Fibroblast of mammary gland (primary cell): Measurements from ENCODE around the gene NDUFA3.
"Not testable (repeated sequence)": the region's sequence is repeated elsewhere in the genome, so short reads cannot be mapped to it uniquely, and the experiment has no call there.

ENCODE experiments used
- DNase-seq: peaks from one replicate; pipeline ENCODE4 v3.0.0-alpha.2; 2010; ENCODE audit warnings: low read depth
- H3K4me3 ChIP-seq: 2 replicates; pipeline ENCODE4 v1.5.1; 2011; ENCODE audit warnings: low read depth, mild to moderate bottlenecking, low read length, moderate library complexity; ENCODE audit not compliant: control insufficient read depth
- TF ChIP-seq, protein P1 (sequence below): conservative IDR thresholded peaks from 2 replicates; pipeline ENCODE4 v1.5.1; 2011; ENCODE audit warnings: low read depth, low read length, inconsistent platforms; ENCODE audit not compliant: control insufficient read depth, insufficient read depth

NDUFA3 gene

DNA sequence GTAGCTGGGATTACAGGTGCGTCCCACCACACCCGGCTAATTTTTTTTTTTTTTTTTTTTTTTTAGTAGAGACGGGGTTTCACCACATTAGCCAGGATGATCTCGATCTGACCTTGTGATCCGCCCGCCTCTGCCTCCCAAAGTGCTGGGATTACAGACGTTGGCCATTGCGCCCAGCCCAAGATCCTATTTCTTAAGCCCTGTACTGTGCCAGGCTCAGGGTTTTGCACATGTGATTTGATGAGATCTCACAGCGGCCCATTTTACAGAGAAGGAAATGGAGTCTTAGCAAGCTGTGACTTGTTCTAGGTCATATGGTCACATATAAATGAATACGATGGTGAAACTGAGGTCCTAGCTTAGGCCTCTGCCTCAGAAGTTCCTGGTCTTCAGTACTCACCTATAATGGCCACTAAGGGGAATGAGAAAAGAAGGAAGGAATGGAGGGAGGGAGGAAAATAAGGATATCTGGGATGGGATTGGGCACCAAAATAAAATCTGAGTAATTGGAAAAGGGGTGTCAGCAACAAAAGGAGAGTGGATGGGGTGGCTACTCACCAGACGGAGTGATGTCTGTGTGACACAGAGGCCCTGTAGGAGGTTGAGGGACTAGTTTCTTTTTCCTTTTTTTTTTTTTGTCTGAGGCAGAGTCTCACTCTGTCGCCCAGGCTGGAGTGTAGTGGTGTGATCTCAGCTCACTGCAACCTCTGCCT lies 3.3 kb upstream of the NDUFA3 start:
- no peak for DNase-seq
- TF ChIP-seq, protein P1, sequence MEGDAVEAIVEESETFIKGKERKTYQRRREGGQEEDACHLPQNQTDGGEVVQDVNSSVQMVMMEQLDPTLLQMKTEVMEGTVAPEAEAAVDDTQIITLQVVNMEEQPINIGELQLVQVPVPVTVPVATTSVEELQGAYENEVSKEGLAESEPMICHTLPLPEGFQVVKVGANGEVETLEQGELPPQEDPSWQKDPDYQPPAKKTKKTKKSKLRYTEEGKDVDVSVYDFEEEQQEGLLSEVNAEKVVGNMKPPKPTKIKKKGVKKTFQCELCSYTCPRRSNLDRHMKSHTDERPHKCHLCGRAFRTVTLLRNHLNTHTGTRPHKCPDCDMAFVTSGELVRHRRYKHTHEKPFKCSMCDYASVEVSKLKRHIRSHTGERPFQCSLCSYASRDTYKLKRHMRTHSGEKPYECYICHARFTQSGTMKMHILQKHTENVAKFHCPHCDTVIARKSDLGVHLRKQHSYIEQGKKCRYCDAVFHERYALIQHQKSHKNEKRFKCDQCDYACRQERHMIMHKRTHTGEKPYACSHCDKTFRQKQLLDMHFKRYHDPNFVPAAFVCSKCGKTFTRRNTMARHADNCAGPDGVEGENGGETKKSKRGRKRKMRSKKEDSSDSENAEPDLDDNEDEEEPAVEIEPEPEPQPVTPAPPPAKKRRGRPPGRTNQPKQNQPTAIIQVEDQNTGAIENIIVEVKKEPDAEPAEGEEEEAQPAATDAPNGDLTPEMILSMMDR: no peak
- H3K4me3 ChIP-seq: no peak overlapping the region

DNA sequence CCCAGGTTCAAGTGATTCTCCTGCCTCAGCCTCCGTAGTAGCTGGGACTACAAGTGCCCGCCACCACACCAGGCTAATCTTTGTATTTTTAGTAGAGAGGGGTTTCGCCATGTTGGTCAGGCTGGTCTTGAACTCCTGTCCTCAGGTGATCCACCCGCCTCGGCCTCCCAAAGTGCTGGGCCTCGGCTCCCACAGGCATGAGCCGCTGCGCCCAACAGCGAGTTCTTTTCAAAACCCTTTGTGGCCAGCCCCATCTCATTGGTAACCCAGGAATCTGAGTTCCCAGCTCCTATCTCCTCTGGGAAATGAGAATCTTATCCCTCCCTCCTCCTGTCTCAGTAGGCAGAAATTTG lies 2.8 kb upstream of the NDUFA3 start:
- not testable (repeated sequence) for H3K4me3 ChIP-seq, DNase-seq

DNA sequence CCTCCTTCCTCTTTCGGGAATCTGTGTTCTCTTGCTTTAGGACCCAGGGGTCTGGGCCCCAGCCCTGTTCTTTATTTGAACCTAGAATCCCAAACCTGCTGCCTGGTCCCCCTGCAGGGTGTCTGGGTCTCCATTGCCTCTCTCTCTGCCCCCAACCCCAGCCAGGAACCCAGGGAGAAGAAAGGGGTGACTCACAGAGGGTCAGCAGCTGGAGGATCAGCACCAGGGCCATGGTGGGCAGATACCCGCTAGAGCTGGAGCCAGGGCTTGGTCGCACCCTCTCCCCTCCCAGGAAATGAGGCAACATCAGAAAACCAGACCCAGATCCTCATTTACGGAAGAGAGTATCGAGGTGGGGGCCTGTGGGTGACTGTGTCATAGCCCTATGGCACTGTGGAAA lies 2.1 kb upstream of the NDUFA3 start, which contains the start of gene OSCAR:
TSS of gene OSCAR (minus strand) at position 243 of the 400 bp plus-strand sequence. CDS start at position 232, 11 bp downstream.
- DNase-seq: no peak
- H3K4me3 ChIP-seq: no peak within 1 kb of the TSS
- TF ChIP-seq, protein P1: no peak

DNA sequence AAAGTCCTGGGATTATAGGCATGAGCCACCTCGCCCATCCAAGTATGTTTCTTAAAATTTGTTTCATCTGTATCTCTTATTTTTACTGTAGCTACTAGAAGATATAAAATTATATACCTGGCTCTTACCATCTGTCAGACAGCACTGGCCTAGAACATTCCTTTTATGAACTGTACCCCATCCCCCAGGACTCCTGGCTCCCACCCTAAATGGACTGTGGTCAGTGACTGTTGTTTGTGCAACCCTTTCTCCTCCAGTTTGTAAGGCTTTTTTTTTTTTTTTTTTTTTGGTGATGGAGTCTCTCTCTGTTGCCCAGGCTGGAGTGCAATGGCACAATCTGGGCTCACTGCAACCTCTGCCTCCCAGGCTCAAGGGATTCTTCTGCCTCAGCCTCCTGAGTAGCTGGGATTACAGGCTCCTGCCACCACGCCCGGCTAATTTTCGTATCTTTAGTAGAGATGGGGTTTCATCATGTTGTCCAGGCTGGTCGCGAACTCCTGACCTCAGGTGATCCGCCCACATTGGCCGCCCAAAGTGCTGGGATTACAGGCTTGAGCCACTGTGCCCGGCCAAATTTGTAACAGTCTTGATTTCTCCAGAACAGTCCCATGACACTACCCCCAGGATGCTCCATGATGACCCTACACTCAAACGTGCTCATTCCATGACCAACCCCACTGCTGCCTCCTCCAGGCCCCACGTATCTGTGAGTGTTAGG lies 2.5 kb downstream of the NDUFA3 start:
- no peak overlapping the region for H3K4me3 ChIP-seq
- TF ChIP-seq, protein P1: no peak
- DNase-seq: peak; percentile 31

DNA sequence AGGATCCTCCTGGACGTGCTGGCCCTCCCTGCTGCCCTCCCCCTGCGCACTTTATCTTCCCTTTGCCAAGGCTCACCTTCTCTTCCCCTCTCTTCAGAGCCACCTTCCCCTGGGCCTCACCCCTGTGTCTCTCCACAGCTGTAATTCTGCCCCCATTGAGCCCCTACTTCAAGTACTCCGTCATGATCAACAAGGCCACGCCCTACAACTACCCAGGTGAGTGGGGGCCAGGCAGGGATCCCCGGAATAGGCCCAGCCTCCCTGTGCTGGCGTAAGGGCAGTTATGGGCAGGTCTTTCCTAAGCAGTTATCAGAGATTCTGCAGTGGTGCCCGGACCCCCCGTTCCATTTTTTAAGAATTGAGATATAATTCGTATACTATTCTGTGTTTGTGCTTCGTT lies 3.1 kb downstream of the NDUFA3 start:
- DNase-seq: no peak
- H3K4me3 ChIP-seq: no peak overlapping the region
- TF ChIP-seq, protein P1: no peak

DNA sequence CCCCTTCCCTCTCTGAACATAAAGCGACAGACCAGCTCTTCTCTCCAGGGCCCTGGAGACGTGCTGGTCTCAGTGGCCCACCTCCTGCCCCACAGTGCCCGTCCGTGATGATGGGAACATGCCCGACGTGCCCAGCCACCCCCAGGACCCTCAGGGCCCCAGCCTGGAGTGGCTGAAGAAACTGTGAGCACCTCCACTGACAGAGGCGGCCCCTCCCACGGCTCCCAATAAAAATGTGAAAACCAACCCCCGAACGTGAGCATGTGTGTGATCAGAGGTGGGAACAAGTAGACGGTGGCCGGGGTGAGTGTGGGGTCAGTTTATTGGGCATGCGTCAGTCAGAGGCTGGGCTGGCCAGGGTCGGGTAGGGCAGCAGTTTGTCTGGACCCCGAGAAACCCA lies 4.1 kb downstream of the NDUFA3 start:
- no peak for DNase-seq
- TF ChIP-seq, protein P1: no peak
- H3K4me3 ChIP-seq: no peak overlapping the region

DNA sequence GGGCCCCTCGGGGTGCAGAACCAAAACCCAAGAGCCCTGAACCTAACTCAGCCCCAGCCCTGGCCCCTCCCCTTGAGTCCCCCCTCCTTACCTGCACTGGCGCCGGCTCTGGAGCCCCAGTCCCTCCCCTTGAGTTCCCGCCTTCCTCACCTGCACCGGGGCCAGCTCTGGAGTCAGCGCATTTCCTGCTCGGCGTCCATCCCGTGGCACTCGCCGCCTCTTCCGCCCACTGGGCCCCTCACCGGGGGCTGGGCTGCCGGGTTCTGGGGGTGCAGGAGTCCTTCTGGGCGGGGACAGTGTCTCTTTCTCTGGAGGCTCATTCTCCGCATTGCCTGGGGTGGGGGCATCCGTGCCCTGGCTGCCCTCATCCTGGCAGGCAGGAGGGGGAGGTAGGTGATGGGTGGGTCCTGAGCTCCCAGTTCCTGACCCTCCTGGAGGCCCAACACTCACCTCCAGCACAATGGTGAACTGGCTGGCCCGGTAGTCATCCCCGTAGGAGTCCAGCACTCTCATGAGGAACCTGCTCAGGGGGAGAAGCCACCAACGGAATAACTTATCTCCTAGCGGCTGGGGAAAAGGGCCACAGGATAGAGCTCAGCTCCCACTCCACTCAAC lies 5.3 kb downstream of the NDUFA3 start:
- no peak for DNase-seq
- H3K4me3 ChIP-seq: no peak overlapping the region

More for the DNA sequence above, 5.3 kb downstream of the NDUFA3 start:
- TF ChIP-seq, protein P1: no peak
